Karpas-422 (cell line): ENCODE results near the gene TMEM259. TPM values are rescaled to one million over a fixed set of nuclear protein-coding genes. Genes with fewer than 3 reads are reported as not detected.

Experiments
- DNase-seq: peaks from one replicate; pipeline ENCODE4 v3.0.0-alpha.2; 2015
- H2AFZ ChIP-seq: fragments of 200-600 bp; sonication (generic); 2 replicates; pipeline ENCODE4 v1.6.1; 2014; ENCODE audit warnings: antibody characterized with exemption, low read length, mixed read lengths
- H3K27ac ChIP-seq: fragments of 200-600 bp; sonication (generic); 2 replicates; pipeline ENCODE4 v1.5.1; 2014; ENCODE audit warnings: mild to moderate bottlenecking, low read length, moderate library complexity
- H3K27me3 ChIP-seq: fragments of 200-600 bp; sonication (generic); 2 replicates; pipeline ENCODE4 v1.6.1; 2014; ENCODE audit warnings: low read length, mixed read lengths
- H3K36me3 ChIP-seq: fragments of 200-600 bp; sonication (generic); 2 replicates; pipeline ENCODE4 v1.6.1; 2014; ENCODE audit warnings: low read length, mixed read lengths; ENCODE audit not compliant: insufficient read depth
- H3K4me1 ChIP-seq: fragments of 200-600 bp; sonication (generic); 2 replicates; pipeline ENCODE4 v1.6.1; 2014; ENCODE audit warnings: mild to moderate bottlenecking, low read length, mixed read lengths
- H3K4me2 ChIP-seq: fragments of 200-600 bp; sonication (generic); 2 replicates; pipeline ENCODE4 v1.6.1; 2014; ENCODE audit warnings: low read length, low read depth, mild to moderate bottlenecking; ENCODE audit not compliant: poor library complexity, severe bottlenecking
- H3K4me3 ChIP-seq: fragments of 200-600 bp; sonication (generic); 2 replicates; pipeline ENCODE4 v1.5.1; 2014; ENCODE audit warnings: mild to moderate bottlenecking, antibody characterized with exemption, low read length, mixed read lengths
- H3K79me2 ChIP-seq: fragments of 200-600 bp; sonication (generic); 2 replicates; pipeline ENCODE4 v1.6.1; 2014; ENCODE audit warnings: mild to moderate bottlenecking, low read length, mixed read lengths
- H3K9ac ChIP-seq: fragments of 200-600 bp; sonication (generic); 2 replicates; pipeline ENCODE4 v1.6.0; 2014; ENCODE audit warnings: low read length
- H3K9me2 ChIP-seq: fragments of 200-600 bp; sonication (generic), shearing (Covaris generic); replicated peaks from 2 replicates; pipeline ENCODE4 v1.6.0; 2014; ENCODE audit warnings: mild to moderate bottlenecking, low read length, moderate library complexity; ENCODE audit not compliant: insufficient read depth
- H3K9me3 ChIP-seq: fragments of 300-700, 200-600 bp; sonication (generic); 2 replicates; pipeline ENCODE4 v1.6.1; 2014; ENCODE audit warnings: low read length, mixed read lengths
- H4K20me1 ChIP-seq: fragments of 200-600 bp; sonication (generic); 2 replicates; pipeline ENCODE4 v1.6.1; 2014; ENCODE audit warnings: mild to moderate bottlenecking, antibody characterized with exemption, low read length, low read depth; ENCODE audit not compliant: insufficient read depth
- total RNA-seq: library from RNA; depleted of rRNA; stranded (reverse); fragments of >200 nt; shearing (Covaris generic); gene quantifications from 2 replicates; pipeline ENCODE4 v1.2.3, GENCODE V29; 2014; ENCODE audit warnings: low replicate concordance

TMEM259 gene
- total RNA-seq, 1 experiment from 2014 or later: 133 TPM

DNA sequence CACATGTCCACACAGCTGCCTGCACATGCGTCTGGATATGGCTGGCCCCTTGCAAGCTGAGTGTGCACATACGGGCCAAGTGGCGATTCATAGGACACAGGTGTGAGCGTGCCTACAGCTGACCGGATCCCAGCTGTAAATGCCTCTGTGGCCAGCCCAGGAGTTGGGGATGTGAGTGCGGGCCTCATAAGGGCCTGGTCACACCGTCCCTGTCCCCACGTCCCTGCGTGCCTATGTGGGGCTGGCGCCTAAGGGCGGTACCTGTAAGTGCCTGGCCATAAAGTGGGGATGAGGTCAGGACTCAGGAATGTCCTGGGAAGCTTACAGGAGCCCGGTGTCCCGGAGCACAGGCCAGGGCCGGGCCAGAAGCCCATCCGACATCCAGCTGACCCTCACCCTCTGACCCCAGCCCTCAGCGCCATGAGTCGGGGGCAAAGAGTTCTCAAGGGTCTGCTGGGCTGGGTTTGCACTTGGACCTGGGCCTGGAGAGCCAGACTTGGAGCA, 44.7 kb upstream of the TMEM259 start:
- peak overlapping the region; percentile 79 for H3K9ac ChIP-seq
- H3K27ac ChIP-seq: no peak overlapping the region

DNA sequence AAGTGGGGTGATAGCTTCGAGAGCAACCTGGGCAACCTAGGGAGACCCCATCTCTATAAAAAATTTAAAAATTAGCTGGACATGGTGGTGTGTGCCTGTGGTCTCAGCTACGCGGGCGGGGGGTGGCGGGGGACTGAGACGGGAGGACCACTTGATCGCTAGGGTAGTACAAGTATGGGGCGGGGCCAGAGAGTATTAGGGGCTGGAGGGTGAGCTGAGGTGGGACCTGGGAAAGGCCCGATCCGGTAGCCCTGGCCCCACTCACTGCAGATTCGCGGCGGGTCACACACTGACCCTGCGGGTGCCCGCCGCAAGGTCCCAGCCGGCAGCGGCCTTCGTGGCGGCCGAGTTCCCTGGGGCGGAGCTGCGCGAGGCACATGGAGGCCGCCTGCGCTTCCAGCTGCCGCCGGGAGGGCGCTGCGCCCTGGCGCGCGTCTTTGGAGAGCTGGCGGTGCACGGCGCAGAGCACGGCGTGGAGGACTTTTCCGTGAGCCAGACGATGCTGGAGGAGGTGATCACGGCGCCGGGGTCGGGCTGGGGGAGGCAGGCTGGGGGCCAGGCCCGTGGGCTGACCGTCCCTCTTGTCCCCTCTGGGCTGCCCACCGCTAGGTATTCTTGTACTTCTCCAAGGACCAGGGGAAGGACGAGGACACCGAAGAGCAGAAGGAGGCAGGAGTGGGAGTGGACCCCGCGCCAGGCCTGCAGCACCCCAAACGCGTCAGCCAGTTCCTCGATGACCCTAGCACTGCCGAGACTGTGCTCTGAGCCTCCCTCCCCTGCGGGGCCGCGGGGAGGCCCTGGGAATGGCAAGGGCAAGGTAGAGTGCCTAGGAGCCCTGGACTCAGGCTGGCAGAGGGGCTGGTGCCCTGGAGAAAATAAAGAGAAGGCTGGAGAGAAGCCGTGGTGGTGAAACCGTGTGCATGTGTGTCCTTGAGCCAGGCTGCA, 44.0 kb upstream of the TMEM259 start:
- DNase-seq: peak; percentile 93
- peak overlapping the region; percentile 91; the same call in 1 of the 2 replicates for H2AFZ ChIP-seq
- no peaks in the 10 kb centered on the region for H3K27me3 ChIP-seq
- H3K9ac ChIP-seq: peak overlapping the region; percentile 79
- H3K36me3 ChIP-seq: no peaks in the 10 kb centered on the region
- no peaks in the 10 kb centered on the region for H4K20me1 ChIP-seq
- peak overlapping the region; percentile 48; the same call in 1 of the 2 replicates for H3K4me3 ChIP-seq
- H3K79me2 ChIP-seq: peaks cover 12% of the 10 kb centered on the region; the same call in 1 of the 2 replicates
- peaks cover 49% of the 10 kb centered on the region for H3K4me1 ChIP-seq
- no peaks in the 10 kb centered on the region for H3K9me3 ChIP-seq
- H3K27ac ChIP-seq: peak overlapping the region; percentile 44; the same call in 1 of the 2 replicates
- peak overlapping the region; percentile 96 for H3K4me2 ChIP-seq
- H3K9me2 ChIP-seq: no peaks in the 10 kb centered on the region

More for the DNA sequence above, 44.7 kb upstream of the TMEM259 start:
- Histone ChIP-seq H3K4me3 (peak overlapping the region; percentile 76; the same call in 1 of the 2 replicates), H3K79me2 (peaks cover 12% of the 10 kb centered on the region; the same call in 1 of the 2 replicates), H3K4me1 (peaks cover 49% of the 10 kb centered on the region), H4K20me1 (no peaks in the 10 kb centered on the region), H3K27me3 (no peaks in the 10 kb centered on the region), H3K9me3 (no peaks in the 10 kb centered on the region), H3K4me2 (peak overlapping the region; percentile 96), H2AFZ (no peak overlapping the region), H3K36me3 (no peaks in the 10 kb centered on the region), H3K9me2 (no peaks in the 10 kb centered on the region)
- no peak for DNase-seq

DNA sequence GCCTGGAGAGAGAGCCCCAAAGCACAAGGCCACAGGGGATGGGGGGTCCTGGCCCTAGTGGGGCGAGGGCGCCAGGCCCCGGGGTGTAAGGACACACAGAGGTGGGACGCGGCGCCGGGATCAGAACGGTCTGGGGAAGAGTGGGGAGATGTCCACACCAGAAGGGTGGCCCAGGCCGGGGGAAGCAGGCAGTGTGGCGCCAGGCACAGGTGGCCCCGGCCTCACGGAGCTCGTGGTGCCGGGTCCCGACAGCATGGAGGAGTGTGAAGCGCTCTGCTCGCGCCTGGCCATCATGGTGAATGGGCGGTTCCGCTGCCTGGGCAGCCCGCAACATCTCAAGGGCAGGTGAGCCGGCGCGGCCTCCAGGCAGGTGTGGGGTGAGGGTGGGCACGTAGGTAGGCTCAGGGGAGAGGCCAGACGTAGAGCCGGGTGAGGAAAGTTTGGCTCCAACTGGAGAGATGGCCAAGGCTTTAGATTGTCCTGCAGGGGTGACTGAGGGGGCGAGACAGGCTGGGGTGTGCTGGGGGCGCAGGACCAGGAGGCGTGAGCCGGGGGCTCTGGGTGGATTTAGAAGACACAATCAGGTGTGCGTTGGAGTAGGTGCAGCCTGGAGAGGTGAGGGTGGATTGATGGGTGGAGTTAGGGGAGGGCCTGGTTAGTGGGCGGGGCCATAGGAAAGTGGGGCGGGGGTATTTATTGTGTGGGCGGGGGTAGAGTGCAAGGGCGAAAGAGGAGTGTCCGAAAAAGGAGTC, 43.2 kb upstream of the TMEM259 start:
- Histone ChIP-seq H3K9me2 (no peaks in the 10 kb centered on the region), H3K4me1 (peaks cover 44% of the 10 kb centered on the region), H4K20me1 (no peaks in the 10 kb centered on the region), H3K4me2 (peak overlapping the region; percentile 96), H3K4me3 (peak overlapping the region; percentile 48; the same call in 1 of the 2 replicates), H3K9me3 (no peaks in the 10 kb centered on the region), H3K27ac (no peak overlapping the region), H3K79me2 (peaks cover 7% of the 10 kb centered on the region; the same call in 1 of the 2 replicates), H3K36me3 (no peaks in the 10 kb centered on the region), H2AFZ (peak overlapping the region; percentile 91; the same call in 1 of the 2 replicates), H3K9ac (peak overlapping the region; percentile 79; the same call in 1 of the 2 replicates), H3K27me3 (no peaks in the 10 kb centered on the region)
- DNase-seq: peak; percentile 66

DNA sequence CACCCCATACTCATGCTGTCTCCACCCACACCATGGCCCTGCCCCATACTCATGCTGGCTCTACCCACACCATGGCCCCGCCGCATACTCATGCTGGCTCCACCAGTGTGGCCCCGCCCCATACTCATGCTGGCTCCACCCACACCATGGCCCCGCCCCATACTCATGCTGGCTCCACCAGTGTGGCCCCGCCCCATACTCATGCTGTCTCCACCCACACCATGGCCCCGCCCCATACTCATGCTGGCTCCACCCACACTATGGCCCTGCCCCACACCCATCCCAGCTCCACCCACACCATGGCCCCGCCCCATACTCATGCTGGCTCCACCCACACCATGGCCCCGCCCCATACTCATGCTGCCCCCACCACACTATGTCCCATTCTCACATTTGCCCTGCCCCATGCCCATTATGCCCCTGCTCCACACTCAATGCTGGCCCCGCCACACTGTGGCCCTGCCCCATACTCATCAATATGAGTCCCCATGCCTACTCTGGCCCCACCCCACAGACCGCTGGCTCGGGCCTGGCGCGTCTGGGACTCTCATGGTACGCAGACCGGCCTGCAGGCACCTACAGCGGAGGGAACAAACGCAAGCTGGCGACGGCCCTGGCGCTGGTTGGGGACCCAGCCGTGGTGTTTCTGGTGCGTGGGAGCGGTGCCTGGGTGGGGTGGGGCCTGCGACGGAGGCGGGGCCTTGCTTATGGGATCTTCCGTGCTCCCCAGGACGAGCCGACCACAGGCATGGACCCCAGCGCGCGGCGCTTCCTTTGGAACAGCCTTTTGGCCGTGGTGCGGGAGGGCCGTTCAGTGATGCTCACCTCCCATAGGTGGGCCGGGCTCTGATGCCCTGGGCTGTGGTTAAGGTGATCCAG, 42.3 kb upstream of the TMEM259 start:
- peak; percentile 93 for DNase-seq
- Histone ChIP-seq H3K27ac (no peak overlapping the region), H3K9me2 (no peaks in the 10 kb centered on the region), H2AFZ (no peak overlapping the region), H3K4me1 (peaks cover 40% of the 10 kb centered on the region), H3K79me2 (peaks cover 2% of the 10 kb centered on the region; the same call in 1 of the 2 replicates), H4K20me1 (no peaks in the 10 kb centered on the region), H3K9me3 (no peaks in the 10 kb centered on the region), H3K9ac (no peak overlapping the region), H3K4me2 (no peak overlapping the region), H3K27me3 (no peaks in the 10 kb centered on the region), H3K36me3 (no peaks in the 10 kb centered on the region), H3K4me3 (no peak overlapping the region)

DNA sequence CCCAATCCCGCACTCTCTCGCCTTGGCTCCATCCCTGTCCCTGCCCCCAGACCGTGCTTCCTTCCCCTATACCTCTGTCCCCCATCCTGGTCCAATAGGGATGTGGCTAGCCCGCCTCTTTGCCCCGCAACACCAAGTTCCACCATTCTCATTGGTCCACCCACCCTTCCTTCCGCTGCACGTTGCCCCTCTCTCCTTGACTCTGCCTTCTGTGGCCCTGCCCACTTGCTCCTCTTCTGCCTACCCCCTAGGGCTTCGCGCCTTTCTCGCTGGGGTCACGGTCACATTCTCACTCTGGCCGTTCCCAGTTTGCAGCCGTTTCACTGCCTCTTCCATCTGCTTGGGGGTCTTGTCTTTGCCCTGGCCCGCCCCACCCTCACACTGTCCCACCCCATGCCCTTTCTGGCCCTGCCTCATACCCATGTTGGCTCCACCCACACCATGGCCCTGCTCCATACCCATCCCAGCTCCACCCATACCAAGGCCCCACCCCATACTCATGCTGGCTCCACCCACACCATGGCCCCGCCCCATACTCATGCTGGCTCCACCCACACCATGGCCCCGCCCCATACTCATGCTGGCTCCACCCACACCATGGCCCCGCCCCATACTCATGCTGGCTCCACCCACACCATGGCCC, 41.6 kb upstream of the TMEM259 start:
- H3K9ac ChIP-seq: no peak overlapping the region
- H3K4me1 ChIP-seq: peaks cover 41% of the 10 kb centered on the region
- no peak overlapping the region for H2AFZ ChIP-seq
- H3K9me3 ChIP-seq: no peaks in the 10 kb centered on the region
- no peaks in the 10 kb centered on the region for H3K36me3 ChIP-seq
- DNase-seq: no peak
- H4K20me1 ChIP-seq: no peaks in the 10 kb centered on the region
- H3K4me3 ChIP-seq: no peak overlapping the region
- H3K4me2 ChIP-seq: no peak overlapping the region
- no peaks in the 10 kb centered on the region for H3K79me2 ChIP-seq
- H3K9me2 ChIP-seq: no peaks in the 10 kb centered on the region
- H3K27me3 ChIP-seq: no peaks in the 10 kb centered on the region
- no peak overlapping the region for H3K27ac ChIP-seq

DNA sequence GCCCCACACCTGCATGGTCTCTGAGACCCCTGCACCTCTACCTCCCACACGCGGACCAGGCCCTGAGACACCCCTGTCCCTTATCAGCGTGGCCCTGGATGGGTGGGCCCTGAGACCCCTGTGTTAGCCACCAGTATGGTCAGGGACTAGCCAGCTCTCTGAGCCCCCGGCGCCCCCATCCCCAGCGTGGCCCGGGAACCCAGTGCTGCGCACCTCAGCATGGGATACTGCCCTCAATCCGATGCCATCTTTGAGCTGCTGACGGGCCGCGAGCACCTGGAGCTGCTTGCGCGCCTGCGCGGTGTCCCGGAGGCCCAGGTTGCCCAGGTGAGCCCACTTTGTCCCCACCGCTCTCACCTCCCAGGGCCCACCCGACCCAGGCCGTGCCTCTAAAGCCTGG, 41.1 kb upstream of the TMEM259 start:
- no peaks in the 10 kb centered on the region for H3K9me3 ChIP-seq
- H3K79me2 ChIP-seq: no peaks in the 10 kb centered on the region
- no peak overlapping the region for H2AFZ ChIP-seq
- no peak overlapping the region for H3K9ac ChIP-seq
- H4K20me1 ChIP-seq: no peaks in the 10 kb centered on the region
- H3K4me3 ChIP-seq: no peak overlapping the region
- DNase-seq: no peak
- H3K4me2 ChIP-seq: no peak overlapping the region
- no peak overlapping the region for H3K27ac ChIP-seq
- H3K27me3 ChIP-seq: no peaks in the 10 kb centered on the region
- H3K36me3 ChIP-seq: no peaks in the 10 kb centered on the region
- H3K9me2 ChIP-seq: no peaks in the 10 kb centered on the region
- peaks cover 43% of the 10 kb centered on the region for H3K4me1 ChIP-seq

DNA sequence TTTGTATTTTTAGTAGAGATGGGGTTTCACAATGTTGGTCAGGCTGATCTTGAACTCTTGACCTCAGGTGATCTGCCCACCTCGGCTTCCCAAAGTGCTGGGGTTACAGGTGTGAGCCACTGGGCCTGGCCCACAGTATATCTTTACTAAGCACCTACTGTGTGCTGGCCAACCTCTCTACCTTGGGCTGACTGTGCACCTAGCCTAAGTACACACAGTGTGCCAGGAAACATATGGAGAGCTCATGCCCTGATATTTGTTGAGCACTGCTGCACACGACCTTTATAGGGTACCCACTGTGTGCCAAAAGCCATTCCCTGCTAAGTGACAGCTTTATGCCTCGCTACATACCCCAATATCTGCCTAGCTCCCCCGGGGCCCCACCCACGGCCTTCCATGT, 39.8 kb upstream of the TMEM259 start:
- H3K9ac ChIP-seq: no peak overlapping the region
- H3K27me3 ChIP-seq: no peaks in the 10 kb centered on the region
- H3K4me1 ChIP-seq: peaks cover 34% of the 10 kb centered on the region
- no peak for DNase-seq
- H3K9me2 ChIP-seq: no peaks in the 10 kb centered on the region
- no peak overlapping the region for H2AFZ ChIP-seq
- no peaks in the 10 kb centered on the region for H3K79me2 ChIP-seq
- no peaks in the 10 kb centered on the region for H4K20me1 ChIP-seq
- no peak overlapping the region for H3K27ac ChIP-seq
- no peak overlapping the region for H3K4me2 ChIP-seq
- H3K4me3 ChIP-seq: no peak overlapping the region
- H3K9me3 ChIP-seq: no peaks in the 10 kb centered on the region
- no peaks in the 10 kb centered on the region for H3K36me3 ChIP-seq
